PC-3 (cell line): ENCODE results near the gene NDUFB10.
"Not testable (repeated sequence)": the region's sequence is repeated elsewhere in the genome, so short reads cannot be mapped to it uniquely, and the experiment has no call there.

ENCODE experiments used
- EZH2 ChIP-seq: fragments of 300-600 bp; sonication (generic); IDR thresholded peaks from one replicate; pipeline ENCODE4 v1.6.1; 2017; ENCODE audit warnings: antibody characterized with exemption, mild to moderate bottlenecking, low read length; ENCODE audit not compliant: unreplicated experiment
- TF ChIP-seq, protein P1 (sequence below): fragments of 300-600 bp; sonication (generic); conservative IDR thresholded peaks from 2 replicates; pipeline ENCODE4 v1.5.1; 2017; ENCODE audit warnings: antibody characterized with exemption, low read depth, mild to moderate bottlenecking, low read length

DNA sequence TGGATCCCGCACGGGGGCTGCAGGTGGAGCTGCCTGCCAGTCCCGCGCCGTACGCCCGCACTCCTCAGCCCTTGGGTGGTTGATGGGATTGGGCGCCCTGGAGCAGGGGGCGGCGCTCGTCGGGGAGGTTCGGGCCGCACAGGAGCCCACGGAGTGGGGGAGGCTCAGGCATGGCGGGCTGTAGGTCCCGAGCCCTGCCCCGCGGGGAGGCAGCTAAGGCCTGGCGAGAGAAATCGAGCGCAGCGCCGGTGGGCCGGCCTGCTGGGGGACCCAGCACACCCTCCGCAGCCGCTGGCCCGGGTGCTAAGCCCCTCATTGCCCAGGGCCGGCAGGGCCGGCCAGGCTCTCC, 1.2 kb upstream of the NDUFB10 start:
- TF ChIP-seq, protein P1, sequence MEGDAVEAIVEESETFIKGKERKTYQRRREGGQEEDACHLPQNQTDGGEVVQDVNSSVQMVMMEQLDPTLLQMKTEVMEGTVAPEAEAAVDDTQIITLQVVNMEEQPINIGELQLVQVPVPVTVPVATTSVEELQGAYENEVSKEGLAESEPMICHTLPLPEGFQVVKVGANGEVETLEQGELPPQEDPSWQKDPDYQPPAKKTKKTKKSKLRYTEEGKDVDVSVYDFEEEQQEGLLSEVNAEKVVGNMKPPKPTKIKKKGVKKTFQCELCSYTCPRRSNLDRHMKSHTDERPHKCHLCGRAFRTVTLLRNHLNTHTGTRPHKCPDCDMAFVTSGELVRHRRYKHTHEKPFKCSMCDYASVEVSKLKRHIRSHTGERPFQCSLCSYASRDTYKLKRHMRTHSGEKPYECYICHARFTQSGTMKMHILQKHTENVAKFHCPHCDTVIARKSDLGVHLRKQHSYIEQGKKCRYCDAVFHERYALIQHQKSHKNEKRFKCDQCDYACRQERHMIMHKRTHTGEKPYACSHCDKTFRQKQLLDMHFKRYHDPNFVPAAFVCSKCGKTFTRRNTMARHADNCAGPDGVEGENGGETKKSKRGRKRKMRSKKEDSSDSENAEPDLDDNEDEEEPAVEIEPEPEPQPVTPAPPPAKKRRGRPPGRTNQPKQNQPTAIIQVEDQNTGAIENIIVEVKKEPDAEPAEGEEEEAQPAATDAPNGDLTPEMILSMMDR = not testable (repeated sequence)
- not testable (repeated sequence) for TF ChIP-seq EZH2
